Measurements from ENCODE around the gene SLC25A14. TPM values are rescaled to one million over a fixed set of nuclear protein-coding genes. Genes with fewer than 3 reads are reported as not detected.
"Not testable (repeated sequence)": the region's sequence is repeated elsewhere in the genome, so short reads cannot be mapped to it uniquely, and the experiment has no call there.

The SLC25A14 gene
- polyA plus RNA-seq (ENCODE audit: insufficient read length) = 9.4 TPM

DNA sequence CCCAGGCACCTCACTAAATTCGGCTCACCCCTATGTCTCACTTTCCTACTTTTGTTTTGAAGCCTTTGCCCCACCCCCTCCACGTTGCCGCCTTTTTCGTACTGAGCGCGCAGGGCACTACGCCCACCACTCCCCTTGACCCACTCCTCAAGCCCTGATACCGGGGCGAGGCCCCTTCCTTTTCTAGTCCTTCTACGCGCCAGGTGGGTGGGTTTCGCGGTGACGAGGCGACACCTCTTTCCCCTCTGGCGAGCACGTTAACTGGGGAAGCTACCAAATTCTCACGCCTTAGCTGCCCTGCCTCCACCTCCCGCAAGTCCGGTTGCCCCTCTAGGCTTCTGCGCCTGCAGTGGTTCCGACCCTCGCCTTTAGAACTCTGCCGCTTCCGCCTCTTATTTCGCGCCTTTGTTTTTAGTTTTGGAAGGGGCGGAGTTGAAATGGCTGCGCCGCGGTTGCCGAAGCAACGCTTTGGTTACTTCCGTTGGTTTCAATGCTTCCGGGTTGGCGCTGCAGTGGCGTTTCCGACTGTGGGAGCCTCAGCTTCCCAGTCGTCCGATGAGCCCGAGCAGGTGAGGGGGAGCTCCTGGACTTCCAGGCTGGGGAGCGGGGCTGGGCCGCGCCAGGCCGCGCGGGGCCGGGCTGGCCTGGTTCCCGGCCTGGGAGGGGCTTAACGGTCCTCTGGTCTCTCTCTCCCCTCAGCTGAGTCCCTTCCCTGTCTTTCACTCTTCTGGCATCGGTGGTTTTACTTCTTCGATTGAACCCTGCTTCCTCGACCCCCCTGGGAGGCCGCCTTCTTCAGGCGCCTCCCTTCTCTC lies at the start of gene SLC25A14:
Gene SLC25A14 (plus strand): TSS at position 512 of the 815 bp plus-strand sequence. CDS start 360 bp downstream, outside the sequence.
- DNase-seq = peak; percentile 80

GRCh38 chrX:130295519-130296296 lies 44.0 kb upstream of the SLC25A14 start:
- DNase-seq = no peak

DNA sequence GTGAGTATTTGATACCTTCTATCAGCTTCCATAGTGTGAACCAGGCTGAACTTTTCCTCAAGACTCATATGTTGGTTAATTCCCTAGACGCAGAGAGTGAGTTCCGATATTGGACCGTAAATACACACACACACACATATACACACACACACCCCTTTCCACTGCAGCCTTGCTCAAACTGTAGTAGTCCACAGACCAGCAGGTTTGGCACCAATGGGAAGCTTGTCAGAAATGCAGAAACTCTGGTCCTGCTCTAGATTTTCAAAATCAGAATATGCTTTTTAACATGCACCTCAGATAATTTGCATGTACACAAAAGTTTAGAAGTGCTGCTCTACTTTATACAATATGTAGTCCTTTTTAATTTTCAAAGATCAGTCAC lies 43.4 kb upstream of the SLC25A14 start:
- DNase-seq = no peak

GRCh38 chrX:130296743-130297142 lies 43.0 kb upstream of the SLC25A14 start:
- DNase-seq = no peak

GRCh38 chrX:130299279-130300009 lies 40.3 kb upstream of the SLC25A14 start:
- no peak for DNase-seq

- DNase-seq = no peak
Observed at GRCh38 chrX:130300010-130300282, 39.8 kb upstream of the SLC25A14 start.

GRCh38 chrX:130301405-130301804 lies 38.3 kb upstream of the SLC25A14 start:
- DNase-seq = no peak

DNA sequence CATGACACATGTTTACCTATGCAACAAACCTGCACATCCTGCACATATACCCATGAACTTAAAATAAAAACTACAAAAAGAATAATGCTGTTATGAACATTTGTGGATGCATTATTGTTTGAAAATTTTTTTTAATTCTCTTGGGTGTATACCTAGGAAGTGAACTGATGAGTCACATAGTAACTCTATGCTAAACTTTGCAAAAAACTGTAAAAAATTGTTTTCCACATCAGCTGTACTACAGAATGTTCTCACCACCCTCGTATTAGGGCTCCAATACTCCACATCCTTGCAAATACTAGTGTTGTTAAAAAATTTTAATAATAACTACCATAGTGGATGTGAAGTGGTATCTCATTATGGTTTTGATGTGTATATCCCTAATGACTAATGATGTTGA lies 37.7 kb upstream of the SLC25A14 start:
- DNase-seq = no peak

DNA sequence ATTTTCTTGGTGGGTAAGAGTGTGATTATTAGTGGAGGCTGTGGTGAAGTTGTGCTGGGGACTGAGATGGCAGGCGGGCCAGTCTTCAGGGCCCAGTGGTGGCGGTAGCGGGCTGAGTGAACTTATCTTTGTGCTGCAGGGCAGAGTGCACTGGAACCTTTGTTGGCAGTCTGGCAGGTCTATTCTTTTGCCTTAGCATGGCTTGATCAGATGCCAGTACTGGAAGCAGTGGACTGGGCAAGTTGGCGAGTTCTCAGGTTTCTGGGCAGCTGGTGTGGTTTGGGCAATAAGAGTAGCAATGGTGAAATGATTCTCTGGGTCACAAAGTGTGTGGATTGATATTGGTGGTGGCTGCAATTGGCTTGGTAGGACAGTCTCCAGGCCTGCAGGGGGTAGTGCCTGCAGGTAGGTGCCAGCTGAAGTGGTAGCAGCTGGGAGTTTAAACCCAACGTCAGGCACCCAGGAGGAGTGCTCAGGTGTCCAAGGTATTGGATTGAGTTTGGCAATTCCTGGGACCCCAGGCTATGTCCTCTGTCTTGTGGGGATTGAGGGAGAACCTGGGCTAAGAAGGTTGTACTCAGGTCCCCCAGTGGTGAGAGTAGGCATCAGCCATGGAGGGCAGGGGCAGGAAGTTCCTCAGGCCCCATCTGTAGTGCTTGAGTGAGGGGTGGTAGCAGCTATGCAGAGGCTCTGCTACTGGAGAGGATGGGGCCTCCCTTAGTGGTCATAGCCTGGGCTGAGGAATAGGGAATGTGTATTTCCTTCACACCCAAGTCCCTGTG lies 34.9 kb upstream of the SLC25A14 start:
- no peak for DNase-seq

- not testable (repeated sequence) for DNase-seq
Observed at GRCh38 chrX:130319886-130320285, 19.8 kb upstream of the SLC25A14 start.

DNA sequence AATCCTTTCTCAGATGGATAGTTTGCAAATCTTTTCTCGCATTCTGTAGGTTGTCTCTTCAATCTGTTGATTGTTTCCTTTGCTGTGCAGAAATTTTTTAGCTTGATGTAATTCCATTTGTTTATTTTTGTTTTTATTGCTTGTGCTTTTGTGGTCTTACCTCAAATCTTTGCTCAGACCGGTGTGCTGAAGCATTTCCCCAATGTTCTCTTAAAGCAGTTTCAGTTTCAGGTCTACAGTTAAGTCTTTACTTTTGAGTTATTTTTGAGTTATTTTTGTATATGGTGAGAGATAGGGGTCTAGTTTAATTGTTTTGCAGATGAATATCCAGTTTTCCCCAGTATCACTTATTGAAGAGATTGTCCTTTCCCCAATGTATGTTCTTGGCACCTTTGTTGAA lies 18.2 kb upstream of the SLC25A14 start:
- no peak for DNase-seq

DNA sequence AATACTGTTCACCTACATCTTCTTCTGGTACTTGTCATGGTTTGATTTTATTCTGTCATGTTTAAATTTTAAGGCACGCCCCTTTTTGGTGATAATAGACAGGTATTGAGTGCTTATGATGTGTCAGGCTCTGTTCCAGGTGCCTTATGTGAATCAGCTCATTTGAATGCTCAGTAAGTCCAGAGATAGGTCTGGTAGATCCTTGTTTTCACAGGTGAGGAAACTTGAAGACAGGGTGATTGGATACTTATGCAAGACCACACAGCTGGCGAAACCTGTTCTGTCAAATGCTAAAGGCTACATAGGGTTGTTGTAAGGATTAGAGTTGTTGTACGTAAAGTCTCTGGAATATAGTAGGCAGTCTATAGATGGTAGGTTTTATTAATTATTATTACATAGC lies 9.6 kb upstream of the SLC25A14 start:
- DNase-seq = no peak

GRCh38 chrX:130330706-130331105 lies 9.0 kb upstream of the SLC25A14 start:
- peak; percentile 8 for DNase-seq

DNA sequence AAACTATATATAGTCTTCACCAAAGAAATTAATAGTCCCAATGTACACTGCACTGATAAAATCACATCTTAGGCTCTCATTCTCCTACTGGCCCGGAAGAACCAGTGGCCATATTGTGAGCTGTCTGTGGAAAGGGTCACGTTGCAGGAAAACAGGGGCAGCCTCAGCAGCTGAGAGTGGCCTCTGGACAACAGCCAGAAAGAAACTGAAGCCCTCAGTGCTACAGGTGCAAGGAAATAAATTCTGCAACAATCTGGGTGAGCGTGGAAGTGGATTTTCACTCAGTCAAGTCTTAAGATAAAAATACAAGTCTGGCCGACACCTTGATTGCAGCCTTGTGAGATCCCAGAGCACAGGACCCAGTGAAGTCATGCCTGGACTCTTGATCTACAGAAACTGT lies 3.2 kb upstream of the SLC25A14 start:
- no peak for DNase-seq

DNA sequence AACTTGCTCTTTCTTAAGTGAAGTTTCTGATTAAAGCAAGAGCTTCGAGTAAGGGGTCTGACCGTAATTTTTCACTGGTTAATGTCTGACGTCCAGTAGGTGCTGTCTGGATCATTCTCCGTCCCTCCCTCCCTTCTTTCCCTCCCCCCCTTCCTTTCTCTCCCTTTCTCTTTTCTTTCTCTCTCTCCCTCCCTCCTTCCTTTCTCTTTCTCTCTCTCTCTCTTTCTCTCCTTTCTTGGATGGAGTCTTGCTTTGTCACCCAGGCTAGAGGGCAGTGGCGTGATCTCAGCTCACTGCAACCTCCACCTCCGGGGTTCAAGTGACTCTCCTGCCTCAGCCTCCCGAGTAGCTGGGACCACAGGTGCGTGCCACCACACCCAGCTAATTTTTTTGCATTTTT lies 850 bp upstream of the SLC25A14 start:
- DNase-seq = not testable (repeated sequence)

DNA sequence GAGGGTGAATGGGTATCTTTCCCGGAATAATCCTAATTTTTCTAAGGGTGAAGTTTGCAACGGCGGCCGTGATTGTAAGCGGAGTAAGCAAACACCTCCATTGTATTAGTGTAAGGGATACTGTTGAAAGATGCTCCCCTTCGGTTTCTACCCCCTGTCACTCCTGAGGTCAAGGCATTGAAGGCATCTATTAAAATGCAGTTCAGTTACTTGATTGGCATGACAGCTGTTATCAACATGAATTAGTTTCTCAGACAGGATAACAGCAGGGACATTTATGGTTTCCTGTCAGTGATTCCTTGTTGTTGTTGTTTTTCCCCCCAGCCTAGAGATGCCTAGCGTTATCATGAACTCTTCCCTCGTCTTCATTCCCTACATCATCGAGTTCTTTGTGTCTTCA lies 552 bp downstream of the SLC25A14 start:
- no peak for DNase-seq

DNA sequence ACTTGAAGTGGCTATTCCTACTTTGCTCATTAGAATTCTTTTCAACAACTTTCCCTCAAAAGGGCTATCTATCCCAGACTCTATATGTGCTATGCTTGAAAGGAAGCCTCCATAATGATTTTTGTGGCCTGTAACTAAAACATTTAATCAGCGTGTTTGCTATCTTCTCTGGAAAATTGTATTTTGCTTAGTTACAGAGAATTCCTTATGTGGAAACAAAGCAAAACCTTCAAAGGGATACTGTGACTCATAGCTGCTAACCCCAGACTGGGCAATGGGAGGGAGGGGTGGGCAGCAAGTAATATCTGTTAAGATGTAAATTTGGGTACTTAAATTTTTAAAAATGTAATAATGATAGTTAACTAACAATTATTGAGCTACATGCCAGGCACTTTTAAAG lies 3.7 kb downstream of the SLC25A14 start:
- DNase-seq = no peak

DNA sequence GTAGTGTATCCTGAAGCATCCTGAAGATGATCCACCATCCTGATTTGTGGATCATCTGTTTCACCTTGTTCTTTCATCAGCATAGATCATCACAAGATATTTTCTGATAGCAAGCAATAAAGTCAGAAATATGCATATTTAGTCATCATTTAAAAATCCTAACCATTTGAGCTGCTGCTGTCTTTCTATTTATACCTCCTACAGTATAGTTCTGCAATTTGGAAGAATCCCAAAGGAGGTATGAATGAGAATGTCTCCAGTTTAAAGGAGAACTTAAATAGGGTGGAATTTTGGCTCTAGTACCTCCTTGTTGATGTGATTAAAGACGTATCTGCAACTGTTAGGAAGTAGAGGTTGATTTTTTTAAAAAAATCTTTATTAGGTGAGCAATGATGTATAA lies 7.6 kb downstream of the SLC25A14 start:
- DNase-seq = no peak

DNA sequence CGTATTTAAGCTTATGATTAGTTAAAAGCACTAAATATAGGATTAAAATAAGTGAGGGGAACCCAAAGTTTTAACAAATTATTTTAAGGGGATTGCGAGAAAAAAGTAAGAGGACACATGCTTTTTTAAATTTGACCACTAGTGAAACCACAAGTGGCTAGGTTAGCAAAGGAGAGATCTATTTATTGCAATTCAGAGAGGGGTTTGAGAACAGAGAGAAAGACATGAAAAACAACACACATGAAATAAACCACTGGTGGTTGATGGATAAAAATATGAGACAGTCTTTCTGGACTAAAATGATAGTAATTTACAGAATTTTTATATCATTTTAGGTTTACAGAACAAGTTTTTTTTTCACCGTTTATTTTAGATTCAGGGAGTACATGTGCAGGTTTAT lies 11.8 kb downstream of the SLC25A14 start:
- no peak for DNase-seq

DNA sequence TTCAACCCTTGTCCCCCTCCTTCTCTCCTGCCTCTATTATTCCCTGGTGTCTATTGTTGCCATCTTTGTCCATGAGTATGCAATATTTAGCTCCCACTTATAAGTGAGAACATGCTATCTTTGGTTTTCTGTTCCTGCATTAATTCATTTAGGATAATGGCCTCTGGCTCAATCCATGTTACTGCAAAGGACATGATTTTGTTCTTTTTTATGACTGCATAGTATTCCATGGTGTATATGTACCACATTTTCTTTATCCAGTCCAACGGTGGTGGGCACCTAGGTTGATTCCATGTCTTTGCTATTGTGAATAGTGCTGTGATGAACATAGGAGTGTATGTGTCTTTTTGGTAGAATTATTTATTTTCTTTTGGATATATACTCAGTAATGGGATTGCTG lies 12.3 kb downstream of the SLC25A14 start:
- not testable (repeated sequence) for DNase-seq

- DNase-seq = no peak
Observed at GRCh38 chrX:130376077-130376476, 36.4 kb downstream of the SLC25A14 start.

DNA sequence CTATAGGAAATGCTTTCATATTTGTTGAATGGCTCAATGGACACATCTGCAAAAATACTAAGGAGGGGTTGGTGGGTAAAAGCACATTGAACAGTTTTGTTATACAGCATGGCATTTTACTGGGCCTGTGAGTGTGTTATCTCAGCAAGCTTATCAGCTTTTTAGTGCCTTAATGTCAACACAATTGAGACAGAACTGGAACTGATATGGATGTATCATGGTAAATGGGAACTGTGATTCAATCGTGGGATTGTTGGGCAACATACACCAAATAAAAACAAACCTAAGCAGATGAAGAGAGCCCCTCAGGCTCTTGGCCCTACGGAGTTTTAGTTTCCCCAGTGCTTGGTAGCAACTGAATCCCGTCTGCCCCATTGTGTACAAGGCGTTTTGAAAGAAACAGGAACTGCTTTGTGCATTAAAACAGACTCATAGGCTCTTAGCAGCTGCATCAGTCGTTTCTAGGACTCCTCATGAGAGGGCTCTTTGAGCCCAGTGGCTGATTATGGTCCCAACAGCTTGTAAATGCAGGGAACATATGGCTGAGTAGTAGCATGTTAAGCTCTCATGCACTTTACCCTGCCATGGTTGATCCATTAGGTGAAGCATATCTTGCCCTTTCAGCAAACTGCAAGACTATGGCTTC lies 38.4 kb downstream of the SLC25A14 start:
- no peak for DNase-seq

Data from hindlimb muscle (tissue), 1 donor.